GM12864 (cell line): ENCODE results near the gene HSD17B4.
"Not testable (repeated sequence)": the region's sequence is repeated elsewhere in the genome, so short reads cannot be mapped to it uniquely, and the experiment has no call there.

Source experiments
- DNase-seq: peaks from one replicate; pipeline ENCODE4 v3.0.0-alpha.2; 2011; ENCODE audit warnings: low read depth
- H3K4me3 ChIP-seq: 2 replicates; pipeline ENCODE4 v1.5.1; 2011; ENCODE audit warnings: mild to moderate bottlenecking, low read depth, low read length, control low read depth
- CTCF ChIP-seq: IDR thresholded peaks from 2 replicates; pipeline ENCODE4 v1.5.1; 2011; ENCODE audit warnings: low read depth, mild to moderate bottlenecking, moderate library complexity, low read length, control low read depth, inconsistent platforms; ENCODE audit errors: missing control alignments

HSD17B4 gene

GRCh38 chr5:119410448-119411159 lies 41.7 kb upstream of the HSD17B4 start:
- DNase-seq: no peak
- no peak overlapping the region for H3K4me3 ChIP-seq
- no peak for TF ChIP-seq CTCF

- peak; percentile 82 for TF ChIP-seq CTCF
- peak overlapping the region; percentile 52 for H3K4me3 ChIP-seq
- no peak for DNase-seq
These were observed 40.7 kb upstream of the HSD17B4 start for GRCh38 chr5:119411361-119412278.

- TF ChIP-seq CTCF: no peak
- H3K4me3 ChIP-seq: peak overlapping the region; percentile 52; the same call in 1 of the 2 replicates
- no peak for DNase-seq
These were observed 39.7 kb upstream of the HSD17B4 start for GRCh38 chr5:119412279-119413227.

- not testable (repeated sequence) for DNase-seq, H3K4me3 ChIP-seq
These were observed 38.1 kb upstream of the HSD17B4 start for GRCh38 chr5:119414124-119414734.

GRCh38 chr5:119417891-119418605 lies 34.2 kb upstream of the HSD17B4 start:
- H3K4me3 ChIP-seq: no peak overlapping the region
- DNase-seq: no peak
- no peak for TF ChIP-seq CTCF

GRCh38 chr5:119418606-119419100 lies 33.6 kb upstream of the HSD17B4 start:
- peak; percentile 19 for TF ChIP-seq CTCF
- no peak overlapping the region for H3K4me3 ChIP-seq
- DNase-seq: no peak
